ENCODE data around the gene HMGA1. TPM values are rescaled to one million over a fixed set of nuclear protein-coding genes. Genes with fewer than 3 reads are reported as not detected.

Gene HMGA1
- total RNA-seq, 1 experiment from 2014 or later = 2,446 TPM

GRCh38 chr6:34274129-34274528 is 37.5 kb downstream of the HMGA1 start:
- H3K27ac Mint-ChIP-seq = no peak overlapping the region
- H3K27me3 Mint-ChIP-seq (ENCODE audit: low read depth) = no peaks in the 10 kb centered on the region
- H3K4me3 Mint-ChIP-seq = no peak overlapping the region
- POLR2A ChIA-PET = interaction anchor here (0.6 kb wide), 1 partner anchor 136 kb away, joined by 3 read pairs; no protein-coding TSS in a partner anchor
- CTCF ChIA-PET = no interaction called here
- ATAC-seq (no peak), DNase-seq (ENCODE audit: low spot score) (no peak)
- H3K9me3 Mint-ChIP-seq = peaks cover 4% of the 10 kb centered on the region; the same call in 1 of the 2 replicates
- TF ChIP-seq PREB (CRISPR knock-in tag; IDR thresholded peaks at IDR 0.05; ENCODE audit: borderline replicate concordance) = no peak
- no peak for TF ChIP-seq FOXJ3 (CRISPR knock-in tag; IDR thresholded peaks at IDR 0.05; ENCODE audit: borderline replicate concordance)
- no peak for TF ChIP-seq CREM (CRISPR knock-in tag; IDR thresholded peaks at IDR 0.05)
- no peak for TF ChIP-seq OVOL2 (CRISPR knock-in tag; IDR thresholded peaks at IDR 0.05; ENCODE audit: borderline replicate concordance)
- TF ChIP-seq NR2C2 (CRISPR knock-in tag; IDR thresholded peaks at IDR 0.05) = no peak
- TF ChIP-seq, protein P1, sequence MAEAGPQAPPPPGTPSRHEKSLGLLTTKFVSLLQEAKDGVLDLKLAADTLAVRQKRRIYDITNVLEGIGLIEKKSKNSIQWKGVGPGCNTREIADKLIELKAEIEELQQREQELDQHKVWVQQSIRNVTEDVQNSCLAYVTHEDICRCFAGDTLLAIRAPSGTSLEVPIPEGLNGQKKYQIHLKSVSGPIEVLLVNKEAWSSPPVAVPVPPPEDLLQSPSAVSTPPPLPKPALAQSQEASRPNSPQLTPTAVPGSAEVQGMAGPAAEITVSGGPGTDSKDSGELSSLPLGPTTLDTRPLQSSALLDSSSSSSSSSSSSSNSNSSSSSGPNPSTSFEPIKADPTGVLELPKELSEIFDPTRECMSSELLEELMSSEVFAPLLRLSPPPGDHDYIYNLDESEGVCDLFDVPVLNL (CRISPR knock-in tag; IDR thresholded peaks at IDR 0.05; ENCODE audit: borderline replicate concordance, low read depth) = no peak
- TF ChIP-seq ZNF396 (CRISPR knock-in tag; IDR thresholded peaks at IDR 0.05; ENCODE audit: borderline replicate concordance) = no peak
- TF ChIP-seq GABPB1 (CRISPR knock-in tag; IDR thresholded peaks at IDR 0.05) = no peak
- TF ChIP-seq, protein P2, sequence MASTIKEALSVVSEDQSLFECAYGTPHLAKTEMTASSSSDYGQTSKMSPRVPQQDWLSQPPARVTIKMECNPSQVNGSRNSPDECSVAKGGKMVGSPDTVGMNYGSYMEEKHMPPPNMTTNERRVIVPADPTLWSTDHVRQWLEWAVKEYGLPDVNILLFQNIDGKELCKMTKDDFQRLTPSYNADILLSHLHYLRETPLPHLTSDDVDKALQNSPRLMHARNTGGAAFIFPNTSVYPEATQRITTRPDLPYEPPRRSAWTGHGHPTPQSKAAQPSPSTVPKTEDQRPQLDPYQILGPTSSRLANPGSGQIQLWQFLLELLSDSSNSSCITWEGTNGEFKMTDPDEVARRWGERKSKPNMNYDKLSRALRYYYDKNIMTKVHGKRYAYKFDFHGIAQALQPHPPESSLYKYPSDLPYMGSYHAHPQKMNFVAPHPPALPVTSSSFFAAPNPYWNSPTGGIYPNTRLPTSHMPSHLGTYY (CRISPR knock-in tag; IDR thresholded peaks at IDR 0.05) = no peak
- TF ChIP-seq GRHL2 (CRISPR knock-in tag; IDR thresholded peaks at IDR 0.05; ENCODE audit: insufficient replicate concordance, severe bottlenecking) = no peak
- TF ChIP-seq TEAD4 (CRISPR knock-in tag; IDR thresholded peaks at IDR 0.05) = no peak
- no peak for TF ChIP-seq SP1 (CRISPR knock-in tag; conservative IDR thresholded peaks at IDR 0.05)
- TF ChIP-seq ZNF532 (CRISPR knock-in tag; IDR thresholded peaks at IDR 0.05; ENCODE audit: borderline replicate concordance) = no peak
- H3K36me3 Mint-ChIP-seq = no peaks in the 10 kb centered on the region
- peaks cover 5% of the 10 kb centered on the region for H3K4me1 Mint-ChIP-seq

DNA sequence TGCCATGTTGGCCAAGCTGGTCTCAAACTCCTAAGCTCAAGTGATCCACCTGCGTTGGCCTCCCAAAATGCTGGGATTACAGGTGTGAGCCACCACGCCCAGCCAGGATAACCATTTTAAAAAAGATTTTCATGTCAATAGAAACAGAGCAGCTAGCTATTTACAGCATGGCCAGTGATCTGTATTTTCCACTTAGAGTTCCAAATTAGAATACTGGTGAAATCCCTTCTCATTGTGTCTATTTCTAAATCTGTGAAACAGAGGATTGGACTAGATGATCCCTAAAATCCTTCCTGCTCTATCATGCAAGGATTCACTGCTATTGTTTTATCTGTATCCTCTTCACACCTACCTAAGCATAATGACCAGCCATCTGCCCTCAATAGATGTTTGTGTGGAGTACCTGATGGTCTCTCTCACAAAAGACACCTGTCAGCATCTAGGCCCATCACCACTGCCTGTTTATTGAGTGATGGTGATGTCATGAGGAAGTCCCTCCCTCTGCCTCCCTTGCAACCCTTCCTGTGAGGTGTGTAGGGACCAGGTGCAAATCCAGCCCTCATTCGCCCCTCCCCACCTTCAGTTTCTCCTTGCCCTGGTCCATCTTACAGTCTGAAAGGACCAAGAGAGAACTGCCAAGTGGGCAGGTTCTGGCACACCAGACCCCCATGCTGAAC is 38.6 kb downstream of the HMGA1 start:
- DNase-seq (ENCODE audit: low spot score) = no peak
- 0 out of 2 replicates have a peak, but pooled peaks cover 3% of the 10 kb centered on the region for H3K36me3 Mint-ChIP-seq
- H3K9me3 Mint-ChIP-seq = no peaks in the 10 kb centered on the region
- no peak for TF ChIP-seq ZNF671 (CRISPR knock-in tag; IDR thresholded peaks at IDR 0.05)
- no peak for TF ChIP-seq MLX (CRISPR knock-in tag; IDR thresholded peaks at IDR 0.05)
- no peak for TF ChIP-seq MXD4 (CRISPR knock-in tag; IDR thresholded peaks at IDR 0.05; ENCODE audit: borderline replicate concordance)
- no peak for TF ChIP-seq GRHL2 (CRISPR knock-in tag; IDR thresholded peaks at IDR 0.05; ENCODE audit: insufficient replicate concordance, severe bottlenecking)
- TF ChIP-seq SMAD3 (CRISPR knock-in tag; IDR thresholded peaks at IDR 0.05; ENCODE audit: borderline replicate concordance) = no peak
- no peak for TF ChIP-seq NR3C1 (CRISPR knock-in tag; conservative IDR thresholded peaks at IDR 0.05; ENCODE audit: low read depth)
- peaks cover 5% of the 10 kb centered on the region for H3K4me1 Mint-ChIP-seq
- POLR2A ChIA-PET = no interaction called here
- no peak overlapping the region for H3K27ac Mint-ChIP-seq
- ATAC-seq = no peak
- no peak overlapping the region for H3K4me3 Mint-ChIP-seq
- H3K27me3 Mint-ChIP-seq (ENCODE audit: low read depth) = no peaks in the 10 kb centered on the region
- CTCF ChIA-PET = no interaction called here

Data from WTC11 (cell line).